GM19438 (cell line): ENCODE measurements around the gene MYO5A.
"Not testable (repeated sequence)": the region's sequence is repeated elsewhere in the genome, so short reads cannot be mapped to it uniquely, and the experiment has no call there.

ENCODE experiments used
- ATAC-seq: cut with Tn5 transposase; IDR thresholded peaks from one replicate; pipeline ENCODE4 v1.9.1; 2021; ENCODE audit warnings: low read depth; ENCODE audit not compliant: unreplicated experiment

Gene MYO5A

GRCh38 chr15:52509500-52510245 is 19.0 kb downstream of the MYO5A start:
- no peak for ATAC-seq

GRCh38 chr15:52506549-52506948 is 22.1 kb downstream of the MYO5A start:
- no peak for ATAC-seq

- ATAC-seq, result no peak
Observed at GRCh38 chr15:52505151-52505550, 23.5 kb downstream of the MYO5A start.

GRCh38 chr15:52503788-52504496 is 24.7 kb downstream of the MYO5A start:
- peak; percentile 78 for ATAC-seq

GRCh38 chr15:52502608-52503007 is 26.1 kb downstream of the MYO5A start:
- ATAC-seq, result no peak

- no peak for ATAC-seq
Observed at GRCh38 chr15:52499506-52499905, 29.2 kb downstream of the MYO5A start.

- no peak for ATAC-seq
Observed at GRCh38 chr15:52498706-52499105, 30.0 kb downstream of the MYO5A start.

GRCh38 chr15:52496776-52497470 is 31.8 kb downstream of the MYO5A start:
- no peak for ATAC-seq

GRCh38 chr15:52496175-52496574 is 32.5 kb downstream of the MYO5A start:
- ATAC-seq, result no peak

GRCh38 chr15:52495125-52495524 is 33.6 kb downstream of the MYO5A start:
- no peak for ATAC-seq

- no peak for ATAC-seq
Observed at GRCh38 chr15:52493968-52494367, 34.7 kb downstream of the MYO5A start.

GRCh38 chr15:52492132-52492531 is 36.5 kb downstream of the MYO5A start:
- ATAC-seq, result no peak

- no peak for ATAC-seq
Observed at GRCh38 chr15:52491472-52491871, 37.2 kb downstream of the MYO5A start.

GRCh38 chr15:52489430-52489829 is 39.2 kb downstream of the MYO5A start:
- not testable (repeated sequence) for ATAC-seq

- ATAC-seq, result no peak
Observed at GRCh38 chr15:52488830-52489229, 39.9 kb downstream of the MYO5A start.

- ATAC-seq, result no peak
Observed at GRCh38 chr15:52486003-52486996, 42.4 kb downstream of the MYO5A start.

- ATAC-seq, result no peak
Observed at GRCh38 chr15:52485290-52485689, 43.4 kb downstream of the MYO5A start.

- no peak for ATAC-seq
Observed at GRCh38 chr15:52483707-52484106, 45.0 kb downstream of the MYO5A start.

- peak; percentile 95 for ATAC-seq
Observed at GRCh38 chr15:52481915-52482314, 46.8 kb downstream of the MYO5A start.

- no peak for ATAC-seq
Observed at GRCh38 chr15:52480990-52481389, 47.7 kb downstream of the MYO5A start.
